Liver (tissue), 9 donors: ENCODE measurements around the gene EXOSC2. TPM values are rescaled to one million over a fixed set of nuclear protein-coding genes. Genes with fewer than 3 reads are reported as not detected.

ENCODE experiments used
- DNase-seq: peaks from one replicate; pipeline ENCODE4 v3.0.0-alpha.2; 2017; ENCODE audit warnings: low spot score
- H3K27ac ChIP-seq, 2 donors: one replicate each; pipeline ENCODE4 v1.7.0; 2013; ENCODE audit warnings: inconsistent platforms in 2 of 2, low read length in 2 of 2, control low read depth in 1 of 2, low read depth in 1 of 2, mild to moderate bottlenecking in 1 of 2
- H3K27me3 ChIP-seq, 4 donors: one replicate each; pipeline versions ENCODE4 v1.6.1 to v1.7.0; 2013; ENCODE audit warnings: low read length in 3 of 4, inconsistent platforms in 1 of 4, mild to moderate bottlenecking in 1 of 4, moderate library complexity in 1 of 4; ENCODE audit not compliant: control insufficient read depth in 4 of 4, insufficient read depth in 4 of 4
- H3K36me3 ChIP-seq, 4 donors: one replicate each; pipeline versions ENCODE4 v1.6.1 to v1.7.0; 2013; ENCODE audit warnings: low read length in 3 of 4, mild to moderate bottlenecking in 3 of 4, low read depth in 1 of 4, moderate library complexity in 1 of 4; ENCODE audit not compliant: control insufficient read depth in 4 of 4, insufficient read depth in 3 of 4
- H3K4me1 ChIP-seq, 4 donors: one replicate each; pipeline versions ENCODE4 v1.6.1 to v1.7.0; 2013; ENCODE audit warnings: low read length in 3 of 4, mild to moderate bottlenecking in 3 of 4, moderate library complexity in 1 of 4; ENCODE audit not compliant: control insufficient read depth in 4 of 4, insufficient read depth in 4 of 4
- H3K4me3 ChIP-seq, 3 donors: one replicate each; pipeline versions ENCODE4 v1.6.1 to v1.7.0; 2013; ENCODE audit warnings: low read length in 3 of 3, control low read depth in 1 of 3, low read depth in 1 of 3, mild to moderate bottlenecking in 1 of 3
- H3K9ac ChIP-seq, 2 donors: one replicate each; pipeline ENCODE4 v1.7.0; 2013; ENCODE audit warnings: low read length in 2 of 2, mild to moderate bottlenecking in 2 of 2, moderate library complexity in 2 of 2, control low read depth in 1 of 2, low read depth in 1 of 2
- H3K9me3 ChIP-seq, 4 donors: one replicate each; pipeline versions ENCODE4 v1.6.1 to v1.7.0; 2013; ENCODE audit warnings: low read length in 3 of 4; ENCODE audit not compliant: control insufficient read depth in 4 of 4
- CTCF ChIP-seq: fragments of 150-350 bp; IDR thresholded peaks from 2 replicates; pipeline ENCODE4 v1.5.1; 2017; ENCODE audit warnings: improper control_type of control experiment, low read depth, low read length; ENCODE audit not compliant: missing input control
- FOXA1 ChIP-seq: IDR thresholded peaks from 2 replicates; pipeline ENCODE4 v1.6.1; 2016; ENCODE audit warnings: antibody characterized with exemption
- FOXA2 ChIP-seq: IDR thresholded peaks from 2 replicates; pipeline ENCODE4 v1.6.1; 2016; ENCODE audit warnings: antibody characterized with exemption
- GABPA ChIP-seq, 2 donors: IDR thresholded peaks in 1 of 2; conservative IDR thresholded peaks in 1 of 2; 2 replicates each; pipeline ENCODE4 v1.6.1; 2016; ENCODE audit warnings: antibody characterized with exemption in 2 of 2, mild to moderate bottlenecking in 1 of 2, moderate library complexity in 1 of 2
- HNF4A ChIP-seq, 2 donors: conservative IDR thresholded peaks; 2 replicates each; pipeline ENCODE4 v1.6.1; 2016; ENCODE audit warnings: antibody characterized with exemption in 2 of 2, mild to moderate bottlenecking in 2 of 2
- HNF4G ChIP-seq: IDR thresholded peaks from 2 replicates; pipeline ENCODE4 v1.6.1; 2016; ENCODE audit warnings: antibody characterized with exemption
- JUND ChIP-seq, 2 donors: IDR thresholded peaks; 2 replicates each; pipeline ENCODE4 v1.6.1; 2016; ENCODE audit warnings: antibody characterized with exemption in 2 of 2
- NR2F2 ChIP-seq: IDR thresholded peaks from 2 replicates; pipeline ENCODE4 v1.6.1; 2016; ENCODE audit warnings: antibody characterized with exemption
- RAD21 ChIP-seq, 2 donors: IDR thresholded peaks; 2 replicates each; pipeline ENCODE4 v1.6.1; 2016; ENCODE audit warnings: antibody characterized with exemption in 2 of 2, mild to moderate bottlenecking in 2 of 2
- RXRA ChIP-seq, 2 donors: IDR thresholded peaks; 2 replicates each; pipeline ENCODE4 v1.6.1; 2017 to 2018; ENCODE audit warnings: antibody characterized with exemption in 2 of 2, mild to moderate bottlenecking in 1 of 2
- SP1 ChIP-seq: IDR thresholded peaks from 2 replicates; pipeline ENCODE4 v1.6.1; 2018; ENCODE audit warnings: antibody characterized with exemption, mild to moderate bottlenecking
- TAF1 ChIP-seq: conservative IDR thresholded peaks from 2 replicates; pipeline ENCODE4 v1.6.1; 2016; ENCODE audit warnings: antibody characterized with exemption, mild to moderate bottlenecking
- YY1 ChIP-seq: IDR thresholded peaks from 2 replicates; pipeline ENCODE4 v1.6.1; 2016; ENCODE audit warnings: antibody characterized with exemption, mild to moderate bottlenecking
- WGBS: extraction: QIAGEN DNeasy Blood & Tissue Kit; methylation state at CpG from one replicate; pipeline ENCODE4 v1.1.7; 2013; 5-methylcytosine and 5-hydroxymethylcytosine counted together
- polyA plus RNA-seq, 2 donors: library from polyadenylated mRNA; stranded (reverse) in 1 of 2; unstranded in 1 of 2; fragments of 200-250 nt in 1 of 2; fragments of >200 nt in 1 of 2; fragmentation: Nextera tagmentation in 1 of 2; extraction: Ambion mirVana in 1 of 2; gene quantifications; one replicate each; pipeline versions ENCODE4 v1.2.1 to v1.2.3, GENCODE V29; 2013 to 2015
- total RNA-seq, 2 donors: library from RNA; depleted of rRNA; stranded (reverse); fragments of >200 nt; gene quantifications; one replicate each; pipeline ENCODE4 v1.2.3, GENCODE V29; 2014
- TF ChIP-seq, protein P1 (sequence below): IDR thresholded peaks from 2 replicates; pipeline ENCODE4 v1.6.1; 2016; ENCODE audit warnings: antibody characterized with exemption, mild to moderate bottlenecking
- TF ChIP-seq, protein P2 (sequence below): IDR thresholded peaks from 2 replicates; pipeline ENCODE4 v1.6.1; 2016; ENCODE audit warnings: antibody characterized with exemption
- TF ChIP-seq, protein P3 (sequence below): IDR thresholded peaks from 2 replicates; pipeline ENCODE4 v1.6.1; 2016; ENCODE audit warnings: antibody characterized with exemption
- donor health status: healthy.
- donor health status: healthy.
- donor health status: healthy.
- donor health status: healthy.
- donor health status: healthy.

Gene EXOSC2
- total and polyA plus RNA-seq, 4 donors = 7.6 to 21.2 (median 13.1) TPM

DNA sequence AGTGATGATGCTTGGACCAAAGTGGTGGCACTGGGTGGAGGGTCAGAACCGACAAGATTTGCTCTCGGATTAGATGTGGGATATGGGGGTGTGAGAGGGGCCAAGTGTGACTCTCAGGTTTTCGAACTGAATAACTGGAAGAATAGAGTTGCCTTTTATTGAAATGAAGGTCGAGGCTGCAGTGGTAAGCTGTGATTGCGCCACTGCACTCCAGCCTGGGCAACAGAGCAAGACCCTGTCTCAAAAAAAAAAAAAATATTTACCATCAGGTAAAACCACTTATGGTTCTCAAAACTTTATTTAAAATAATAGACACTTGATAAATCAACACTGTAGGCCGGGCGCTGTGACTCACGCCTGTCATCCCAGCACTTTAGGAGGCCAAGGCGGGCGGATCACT lies 27.2 kb downstream of the EXOSC2 start:
- H3K27ac ChIP-seq = no peak overlapping the region
- H3K36me3 ChIP-seq = no peaks in the 10 kb centered on the region
- no peaks in the 10 kb centered on the region for H3K27me3 ChIP-seq
- no peaks in the 10 kb centered on the region for H3K9me3 ChIP-seq
- no peak for DNase-seq
- TF ChIP-seq FOXA1 (no peak), TAF1 (no peak), CTCF (no peak), NR2F2 (no peak), SP1 (no peak), RAD21 (IDR thresholded peaks at IDR 0.05) (no peak), YY1 (no peak), JUND (IDR thresholded peaks at IDR 0.05) (no peak)
- TF ChIP-seq, protein P1, sequence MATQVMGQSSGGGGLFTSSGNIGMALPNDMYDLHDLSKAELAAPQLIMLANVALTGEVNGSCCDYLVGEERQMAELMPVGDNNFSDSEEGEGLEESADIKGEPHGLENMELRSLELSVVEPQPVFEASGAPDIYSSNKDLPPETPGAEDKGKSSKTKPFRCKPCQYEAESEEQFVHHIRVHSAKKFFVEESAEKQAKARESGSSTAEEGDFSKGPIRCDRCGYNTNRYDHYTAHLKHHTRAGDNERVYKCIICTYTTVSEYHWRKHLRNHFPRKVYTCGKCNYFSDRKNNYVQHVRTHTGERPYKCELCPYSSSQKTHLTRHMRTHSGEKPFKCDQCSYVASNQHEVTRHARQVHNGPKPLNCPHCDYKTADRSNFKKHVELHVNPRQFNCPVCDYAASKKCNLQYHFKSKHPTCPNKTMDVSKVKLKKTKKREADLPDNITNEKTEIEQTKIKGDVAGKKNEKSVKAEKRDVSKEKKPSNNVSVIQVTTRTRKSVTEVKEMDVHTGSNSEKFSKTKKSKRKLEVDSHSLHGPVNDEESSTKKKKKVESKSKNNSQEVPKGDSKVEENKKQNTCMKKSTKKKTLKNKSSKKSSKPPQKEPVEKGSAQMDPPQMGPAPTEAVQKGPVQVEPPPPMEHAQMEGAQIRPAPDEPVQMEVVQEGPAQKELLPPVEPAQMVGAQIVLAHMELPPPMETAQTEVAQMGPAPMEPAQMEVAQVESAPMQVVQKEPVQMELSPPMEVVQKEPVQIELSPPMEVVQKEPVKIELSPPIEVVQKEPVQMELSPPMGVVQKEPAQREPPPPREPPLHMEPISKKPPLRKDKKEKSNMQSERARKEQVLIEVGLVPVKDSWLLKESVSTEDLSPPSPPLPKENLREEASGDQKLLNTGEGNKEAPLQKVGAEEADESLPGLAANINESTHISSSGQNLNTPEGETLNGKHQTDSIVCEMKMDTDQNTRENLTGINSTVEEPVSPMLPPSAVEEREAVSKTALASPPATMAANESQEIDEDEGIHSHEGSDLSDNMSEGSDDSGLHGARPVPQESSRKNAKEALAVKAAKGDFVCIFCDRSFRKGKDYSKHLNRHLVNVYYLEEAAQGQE = no peak
- TF ChIP-seq, protein P2, sequence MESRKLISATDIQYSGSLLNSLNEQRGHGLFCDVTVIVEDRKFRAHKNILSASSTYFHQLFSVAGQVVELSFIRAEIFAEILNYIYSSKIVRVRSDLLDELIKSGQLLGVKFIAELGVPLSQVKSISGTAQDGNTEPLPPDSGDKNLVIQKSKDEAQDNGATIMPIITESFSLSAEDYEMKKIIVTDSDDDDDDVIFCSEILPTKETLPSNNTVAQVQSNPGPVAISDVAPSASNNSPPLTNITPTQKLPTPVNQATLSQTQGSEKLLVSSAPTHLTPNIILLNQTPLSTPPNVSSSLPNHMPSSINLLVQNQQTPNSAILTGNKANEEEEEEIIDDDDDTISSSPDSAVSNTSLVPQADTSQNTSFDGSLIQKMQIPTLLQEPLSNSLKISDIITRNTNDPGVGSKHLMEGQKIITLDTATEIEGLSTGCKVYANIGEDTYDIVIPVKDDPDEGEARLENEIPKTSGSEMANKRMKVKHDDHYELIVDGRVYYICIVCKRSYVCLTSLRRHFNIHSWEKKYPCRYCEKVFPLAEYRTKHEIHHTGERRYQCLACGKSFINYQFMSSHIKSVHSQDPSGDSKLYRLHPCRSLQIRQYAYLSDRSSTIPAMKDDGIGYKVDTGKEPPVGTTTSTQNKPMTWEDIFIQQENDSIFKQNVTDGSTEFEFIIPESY = no peak
- no peak overlapping the region for H3K9ac ChIP-seq
- 96% methylated on average over 10 of the region's 10 CpGs for WGBS
- peaks cover 3 to 8% (median 5%) of the 10 kb centered on the region in 4 donors for H3K4me1 ChIP-seq
- H3K4me3 ChIP-seq = no peak overlapping the region

DNA sequence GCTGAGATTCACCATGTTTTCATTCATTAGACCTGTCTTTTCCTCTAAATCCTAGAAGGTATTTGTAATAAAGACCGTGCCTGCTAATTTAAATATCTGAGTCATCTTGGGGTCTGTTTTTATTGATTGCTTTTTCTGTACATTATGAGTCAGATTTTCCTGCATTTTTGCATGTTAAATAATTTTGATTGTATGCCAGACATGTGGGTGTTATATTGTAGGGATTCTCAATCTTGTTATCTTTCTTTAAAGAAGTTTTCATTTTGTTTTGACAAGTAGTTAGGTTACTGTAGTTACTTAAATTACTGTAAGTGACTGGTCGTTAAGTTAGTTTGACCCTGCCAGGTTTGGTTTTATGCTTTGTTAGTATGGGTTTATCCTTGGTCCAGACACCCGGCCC lies 35.1 kb downstream of the EXOSC2 start:
- WGBS = 87% methylated on average over 3 of the region's 3 CpGs
- Histone ChIP-seq H3K9ac (no peak overlapping the region), H3K9me3 (no peaks in the 10 kb centered on the region), H3K27me3 (no peaks in the 10 kb centered on the region), H3K4me1 (peaks cover 2 to 10% (median 5%) of the 10 kb centered on the region in 4 donors), H3K36me3 (no peaks in the 10 kb centered on the region), H3K27ac (no peak overlapping the region), H3K4me3 (no peak overlapping the region)
- no peak for DNase-seq
- no peak for TF ChIP-seq GABPA (IDR thresholded peaks at IDR 0.05 in 1 of 2, conservative IDR thresholded peaks at IDR 0.05 in 1 of 2)
- TF ChIP-seq, protein P1 = no peak
- TF ChIP-seq SP1 = no peak
- no peak for TF ChIP-seq FOXA2
- no peak for TF ChIP-seq RXRA (IDR thresholded peaks at IDR 0.05)
- no peak for TF ChIP-seq NR2F2
- no peak for TF ChIP-seq HNF4A (conservative IDR thresholded peaks at IDR 0.05)
- no peak for TF ChIP-seq HNF4G
- no peak for TF ChIP-seq RAD21 (IDR thresholded peaks at IDR 0.05)
- TF ChIP-seq FOXA1 = no peak
- TF ChIP-seq, protein P2 = no peak
- TF ChIP-seq, protein P3, sequence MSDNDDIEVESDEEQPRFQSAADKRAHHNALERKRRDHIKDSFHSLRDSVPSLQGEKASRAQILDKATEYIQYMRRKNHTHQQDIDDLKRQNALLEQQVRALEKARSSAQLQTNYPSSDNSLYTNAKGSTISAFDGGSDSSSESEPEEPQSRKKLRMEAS = no peak
- no peak for TF ChIP-seq JUND (IDR thresholded peaks at IDR 0.05)
- no peak for TF ChIP-seq CTCF
